Measurements from ENCODE around the gene BCO1. TPM values are rescaled to one million over a fixed set of nuclear protein-coding genes. Genes with fewer than 3 reads are reported as not detected.
"Not testable (repeated sequence)": the region's sequence is repeated elsewhere in the genome, so short reads cannot be mapped to it uniquely, and the experiment has no call there.

Gene BCO1
- total RNA-seq, 2 experiments from 2014 or later = not detected

- Mint-ChIP-seq H3K27me3 (peaks cover 4% of the 10 kb centered on the region), H3K36me3 (ENCODE audit: low read depth) (no peaks in the 10 kb centered on the region), H3K4me1 (no peaks in the 10 kb centered on the region), H3K9me3 (no peaks in the 10 kb centered on the region), H3K4me3 (no peak overlapping the region), H3K27ac (no peak overlapping the region)
- CTCF ChIA-PET = interaction anchor here (1.8 kb wide), 1 partner anchor 11 kb away, joined by 5 read pairs; no protein-coding TSS in a partner anchor
- POLR2A ChIA-PET = no interaction called here
- no peak for DNase-seq
These were observed 21.8 kb upstream of the BCO1 start for GRCh38 chr16:81216706-81217105.

GRCh38 chr16:81219151-81219550, 19.3 kb upstream of the BCO1 start:
- no peaks in the 10 kb centered on the region for H3K9me3 Mint-ChIP-seq
- no peak overlapping the region for H3K4me3 Mint-ChIP-seq
- no peak overlapping the region for H3K27ac Mint-ChIP-seq
- no peaks in the 10 kb centered on the region for H3K4me1 Mint-ChIP-seq
- H3K36me3 Mint-ChIP-seq (ENCODE audit: low read depth) = no peaks in the 10 kb centered on the region
- POLR2A ChIA-PET = no interaction called here
- no peak for DNase-seq
- CTCF ChIA-PET = interaction anchor here (0.6 kb wide), 1 partner anchor 38 kb away, joined by 3 read pairs; no protein-coding TSS in a partner anchor
- peaks cover 6% of the 10 kb centered on the region for H3K27me3 Mint-ChIP-seq

- Mint-ChIP-seq H3K36me3 (ENCODE audit: low read depth) (no peaks in the 10 kb centered on the region), H3K9me3 (no peaks in the 10 kb centered on the region), H3K4me3 (no peak overlapping the region), H3K4me1 (no peaks in the 10 kb centered on the region), H3K27ac (no peak overlapping the region), H3K27me3 (peaks cover 12% of the 10 kb centered on the region)
- ChIA-PET POLR2A (no interaction called here), CTCF (no interaction called here)
- DNase-seq = no peak
These were observed 18.1 kb upstream of the BCO1 start for GRCh38 chr16:81220349-81220748.

GRCh38 chr16:81221731-81222130, 16.8 kb upstream of the BCO1 start:
- CTCF ChIA-PET = interaction anchor here (1.6 kb wide), 1 partner anchor 17 kb away, joined by 7 read pairs; no protein-coding TSS in a partner anchor
- H3K9me3 Mint-ChIP-seq = no peaks in the 10 kb centered on the region

GRCh38 chr16:81224824-81225223, 13.7 kb upstream of the BCO1 start:
- DNase-seq = no peak
- H3K4me3 Mint-ChIP-seq = no peak overlapping the region
- H3K4me1 Mint-ChIP-seq = no peaks in the 10 kb centered on the region
- CTCF ChIA-PET = no interaction called here
- no peak overlapping the region for H3K27ac Mint-ChIP-seq
- H3K9me3 Mint-ChIP-seq = no peaks in the 10 kb centered on the region
- POLR2A ChIA-PET = no interaction called here
- H3K27me3 Mint-ChIP-seq = peaks cover 21% of the 10 kb centered on the region
- H3K36me3 Mint-ChIP-seq (ENCODE audit: low read depth) = no peaks in the 10 kb centered on the region

More at GRCh38 chr16:81221731-81222130, 16.8 kb upstream of the BCO1 start:
- Mint-ChIP-seq H3K27ac (no peak overlapping the region), H3K4me1 (no peaks in the 10 kb centered on the region), H3K27me3 (peaks cover 10% of the 10 kb centered on the region), H3K36me3 (ENCODE audit: low read depth) (no peaks in the 10 kb centered on the region), H3K4me3 (no peak overlapping the region)
- no peak for DNase-seq
- POLR2A ChIA-PET = no interaction called here

- H3K27ac Mint-ChIP-seq; H3K4me1 Mint-ChIP-seq; H3K9me3 Mint-ChIP-seq; CTCF ChIA-PET; POLR2A ChIA-PET; H3K4me3 Mint-ChIP-seq; H3K36me3 Mint-ChIP-seq (ENCODE audit: low read depth); DNase-seq: not testable (repeated sequence)
- peaks cover 21% of the 10 kb centered on the region for H3K27me3 Mint-ChIP-seq
These were observed 12.8 kb upstream of the BCO1 start for GRCh38 chr16:81225697-81226096.

GRCh38 chr16:81227785-81228184, 10.7 kb upstream of the BCO1 start:
- H3K9me3 Mint-ChIP-seq = no peaks in the 10 kb centered on the region
- H3K27me3 Mint-ChIP-seq = peaks cover 31% of the 10 kb centered on the region
- CTCF ChIA-PET = no interaction called here
- H3K36me3 Mint-ChIP-seq (ENCODE audit: low read depth) = no peaks in the 10 kb centered on the region
- no peak overlapping the region for H3K27ac Mint-ChIP-seq
- H3K4me3 Mint-ChIP-seq = no peak overlapping the region
- no peak for DNase-seq
- H3K4me1 Mint-ChIP-seq = no peaks in the 10 kb centered on the region
- POLR2A ChIA-PET = no interaction called here

- no peak overlapping the region for H3K27ac Mint-ChIP-seq
- no peak overlapping the region for H3K4me3 Mint-ChIP-seq
- CTCF ChIA-PET = no interaction called here
- no peaks in the 10 kb centered on the region for H3K9me3 Mint-ChIP-seq
- no peaks in the 10 kb centered on the region for H3K36me3 Mint-ChIP-seq (ENCODE audit: low read depth)
- no peaks in the 10 kb centered on the region for H3K4me1 Mint-ChIP-seq
- no peak for DNase-seq
- H3K27me3 Mint-ChIP-seq = peaks cover 29% of the 10 kb centered on the region
- POLR2A ChIA-PET = no interaction called here
These were observed 8.7 kb upstream of the BCO1 start for GRCh38 chr16:81229811-81230210.

GRCh38 chr16:81231014-81231413, 7.5 kb upstream of the BCO1 start:
- Mint-ChIP-seq H3K4me3 (no peak overlapping the region), H3K9me3 (no peaks in the 10 kb centered on the region), H3K27me3 (peaks cover 23% of the 10 kb centered on the region), H3K27ac (no peak overlapping the region), H3K36me3 (ENCODE audit: low read depth) (no peaks in the 10 kb centered on the region), H3K4me1 (no peaks in the 10 kb centered on the region)
- POLR2A ChIA-PET = no interaction called here
- CTCF ChIA-PET = interaction anchor here (1.3 kb wide), 1 partner anchor 26 kb away, joined by 5 read pairs; no protein-coding TSS in a partner anchor
- no peak for DNase-seq

GRCh38 chr16:81232740-81233367, 5.6 kb upstream of the BCO1 start:
- CTCF ChIA-PET = no interaction called here
- POLR2A ChIA-PET = no interaction called here
- no peak for DNase-seq
- Mint-ChIP-seq H3K27me3 (peaks cover 23% of the 10 kb centered on the region), H3K27ac (no peak overlapping the region), H3K4me1 (no peaks in the 10 kb centered on the region), H3K4me3 (no peak overlapping the region), H3K9me3 (no peaks in the 10 kb centered on the region), H3K36me3 (ENCODE audit: low read depth) (no peaks in the 10 kb centered on the region)

GRCh38 chr16:81237282-81237681, 1.2 kb upstream of the BCO1 start:
- H3K4me1 Mint-ChIP-seq = peaks cover 4% of the 10 kb centered on the region
- CTCF ChIA-PET = interaction anchor here (1.4 to 1.5 kb wide), 2 partner anchors 24 to 32 kb away, joined by 4 to 5 read pairs; no protein-coding TSS in a partner anchor

GRCh38 chr16:81237942-81238295, 570 bp upstream of the BCO1 start:
- ChIA-PET POLR2A (no interaction called here), CTCF (interaction anchor here (0.5 to 1.5 kb wide), 4 partner anchors 22 to 93 kb away, joined by 3 to 5 read pairs (median 4); no protein-coding TSS in a partner anchor)
- no peaks in the 10 kb centered on the region for H3K36me3 Mint-ChIP-seq (ENCODE audit: low read depth)
- DNase-seq = no peak
- H3K4me1 Mint-ChIP-seq = peaks cover 4% of the 10 kb centered on the region
- no peaks in the 10 kb centered on the region for H3K27me3 Mint-ChIP-seq
- H3K27ac Mint-ChIP-seq = no peak overlapping the region
- no peak overlapping the region for H3K4me3 Mint-ChIP-seq
- H3K9me3 Mint-ChIP-seq = no peaks in the 10 kb centered on the region

More at GRCh38 chr16:81237282-81237681, 1.2 kb upstream of the BCO1 start:
- no peak overlapping the region for H3K27ac Mint-ChIP-seq
- no peak overlapping the region for H3K4me3 Mint-ChIP-seq
- no peaks in the 10 kb centered on the region for H3K9me3 Mint-ChIP-seq
- no peaks in the 10 kb centered on the region for H3K36me3 Mint-ChIP-seq (ENCODE audit: low read depth)
- no peaks in the 10 kb centered on the region for H3K27me3 Mint-ChIP-seq
- no peak for DNase-seq
- POLR2A ChIA-PET = no interaction called here

GRCh38 chr16:81239367-81240121, 1.1 kb downstream of the BCO1 start:
- DNase-seq = no peak
- Mint-ChIP-seq H3K9me3 (no peaks in the 10 kb centered on the region), H3K27ac (no peak overlapping the region), H3K27me3 (no peaks in the 10 kb centered on the region), H3K36me3 (ENCODE audit: low read depth) (no peaks in the 10 kb centered on the region), H3K4me3 (no peak overlapping the region), H3K4me1 (peaks cover 4% of the 10 kb centered on the region)
- POLR2A ChIA-PET = no interaction called here
- CTCF ChIA-PET = interaction anchor here (0.6 to 1.0 kb wide), 2 partner anchors 9 to 501 kb away, joined by 3 read pairs; no protein-coding TSS in a partner anchor

GRCh38 chr16:81241706-81242105, 3.2 kb downstream of the BCO1 start:
- peaks cover 1% of the 10 kb centered on the region for H3K27me3 Mint-ChIP-seq
- CTCF ChIA-PET = no interaction called here
- POLR2A ChIA-PET = no interaction called here

More at GRCh38 chr16:81241706-81242105, 3.2 kb downstream of the BCO1 start:
- H3K36me3 Mint-ChIP-seq (ENCODE audit: low read depth) = no peaks in the 10 kb centered on the region
- no peak overlapping the region for H3K4me3 Mint-ChIP-seq
- no peak overlapping the region for H3K27ac Mint-ChIP-seq
- DNase-seq = no peak
- H3K9me3 Mint-ChIP-seq = no peaks in the 10 kb centered on the region
- peaks cover 4% of the 10 kb centered on the region for H3K4me1 Mint-ChIP-seq
